ENCODE results near the gene SPDYE4. TPM values are rescaled to one million over a fixed set of nuclear protein-coding genes. Genes with fewer than 3 reads are reported as not detected.

Gene SPDYE4
- total RNA-seq, 1 donor from 2014 or later = not detected

DNA sequence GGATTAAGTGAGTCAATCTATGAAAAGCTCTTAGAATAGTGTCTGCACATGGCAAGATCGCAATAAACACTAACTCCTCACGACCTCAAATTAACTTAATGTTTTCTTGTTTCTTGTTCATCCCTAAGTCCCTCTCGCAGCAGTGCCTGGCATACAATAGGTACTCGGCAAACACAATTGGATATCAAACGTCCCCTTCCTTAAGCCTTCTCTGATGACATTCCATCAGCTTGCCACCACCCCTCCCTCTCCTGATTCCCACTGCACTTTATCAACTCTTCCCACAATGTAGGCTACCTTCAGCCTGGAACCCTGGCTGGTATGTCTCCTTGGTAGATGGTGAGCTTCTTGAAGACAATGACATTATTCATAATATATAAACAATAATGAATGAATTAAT is 47.1 kb downstream of the SPDYE4 start:
- Histone ChIP-seq H3K4me3 (ENCODE audit: insufficient read depth, low read depth, low read length) (no peak overlapping the region), H2AFZ (ENCODE audit: low read depth, low read length) (no peak overlapping the region), H3K36me3 (ENCODE audit: insufficient read depth, low read length) (no peaks in the 10 kb centered on the region), H4K20me1 (ENCODE audit: insufficient read depth, low read length) (no peaks in the 10 kb centered on the region), H3K9me3 (ENCODE audit: insufficient read depth, low read depth, low read length) (no peaks in the 10 kb centered on the region), H3K27me3 (ENCODE audit: insufficient read depth, low read length) (no peaks in the 10 kb centered on the region), H3K4me2 (ENCODE audit: low read length) (no peak overlapping the region), H3K27ac (ENCODE audit: low read depth, low read length) (no peak overlapping the region), H3K9ac (ENCODE audit: low read length) (no peak overlapping the region), H3K79me2 (ENCODE audit: insufficient read depth, low read length) (no peaks in the 10 kb centered on the region), H3K4me1 (ENCODE audit: insufficient read depth, low read length) (no peaks in the 10 kb centered on the region)
- DNase-seq (ENCODE audit: low read depth) (no peak), FAIRE-seq (no peak)
- Mint-ChIP-seq H3K4me1 (ENCODE audit: low read depth, unreplicated experiment) (peaks cover 8% of the 10 kb centered on the region), H3K27me3 (ENCODE audit: low read depth, unreplicated experiment) (peaks cover 12% of the 10 kb centered on the region), H3K36me3 (ENCODE audit: low read depth, unreplicated experiment) (peaks cover 4% of the 10 kb centered on the region), H3K9me3 (ENCODE audit: unreplicated experiment) (peaks cover 9% of the 10 kb centered on the region), H3K4me3 (ENCODE audit: unreplicated experiment) (no peak overlapping the region), H3K27ac (ENCODE audit: unreplicated experiment) (no peak overlapping the region)
- TF ChIP-seq EZH2 (IDR thresholded peaks at IDR 0.05; ENCODE audit: insufficient read depth, low read length) = no peak
- TF ChIP-seq, protein P1, sequence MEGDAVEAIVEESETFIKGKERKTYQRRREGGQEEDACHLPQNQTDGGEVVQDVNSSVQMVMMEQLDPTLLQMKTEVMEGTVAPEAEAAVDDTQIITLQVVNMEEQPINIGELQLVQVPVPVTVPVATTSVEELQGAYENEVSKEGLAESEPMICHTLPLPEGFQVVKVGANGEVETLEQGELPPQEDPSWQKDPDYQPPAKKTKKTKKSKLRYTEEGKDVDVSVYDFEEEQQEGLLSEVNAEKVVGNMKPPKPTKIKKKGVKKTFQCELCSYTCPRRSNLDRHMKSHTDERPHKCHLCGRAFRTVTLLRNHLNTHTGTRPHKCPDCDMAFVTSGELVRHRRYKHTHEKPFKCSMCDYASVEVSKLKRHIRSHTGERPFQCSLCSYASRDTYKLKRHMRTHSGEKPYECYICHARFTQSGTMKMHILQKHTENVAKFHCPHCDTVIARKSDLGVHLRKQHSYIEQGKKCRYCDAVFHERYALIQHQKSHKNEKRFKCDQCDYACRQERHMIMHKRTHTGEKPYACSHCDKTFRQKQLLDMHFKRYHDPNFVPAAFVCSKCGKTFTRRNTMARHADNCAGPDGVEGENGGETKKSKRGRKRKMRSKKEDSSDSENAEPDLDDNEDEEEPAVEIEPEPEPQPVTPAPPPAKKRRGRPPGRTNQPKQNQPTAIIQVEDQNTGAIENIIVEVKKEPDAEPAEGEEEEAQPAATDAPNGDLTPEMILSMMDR (IDR thresholded peaks at IDR 0.05; ENCODE audit: insufficient read depth, low read depth, low read length) = no peak

DNA sequence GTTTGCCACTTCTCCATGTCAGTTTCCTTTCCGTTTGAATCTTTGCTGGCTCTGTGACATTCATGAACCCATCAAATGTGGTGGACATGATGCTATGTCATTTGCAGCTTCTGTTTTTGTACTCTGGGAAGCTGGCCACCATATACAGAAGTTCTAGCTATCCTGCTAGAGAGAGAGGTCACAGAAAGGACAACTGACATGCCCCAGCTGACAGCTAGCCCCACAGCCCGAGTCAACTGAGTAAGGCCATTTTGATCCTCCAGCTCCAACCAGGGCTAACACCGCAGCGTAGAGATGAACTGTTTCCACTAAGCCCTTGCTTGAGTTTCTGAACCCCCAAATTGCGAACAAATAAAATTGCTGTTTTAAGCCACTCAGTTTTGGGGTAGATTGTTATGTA is 47.5 kb downstream of the SPDYE4 start:
- Histone ChIP-seq H3K36me3 (ENCODE audit: insufficient read depth, low read length) (no peaks in the 10 kb centered on the region), H3K27me3 (ENCODE audit: insufficient read depth, low read length) (no peaks in the 10 kb centered on the region), H3K79me2 (ENCODE audit: insufficient read depth, low read length) (no peaks in the 10 kb centered on the region), H3K4me3 (ENCODE audit: insufficient read depth, low read depth, low read length) (no peak overlapping the region), H3K9me3 (ENCODE audit: insufficient read depth, low read depth, low read length) (no peaks in the 10 kb centered on the region), H3K27ac (ENCODE audit: low read depth, low read length) (no peak overlapping the region), H3K4me1 (ENCODE audit: insufficient read depth, low read length) (no peaks in the 10 kb centered on the region), H4K20me1 (ENCODE audit: insufficient read depth, low read length) (no peaks in the 10 kb centered on the region), H3K9ac (ENCODE audit: low read length) (no peak overlapping the region), H2AFZ (ENCODE audit: low read depth, low read length) (no peak overlapping the region), H3K4me2 (ENCODE audit: low read length) (no peak overlapping the region)
- FAIRE-seq = no peak
- Mint-ChIP-seq H3K27ac (ENCODE audit: unreplicated experiment) (no peak overlapping the region), H3K27me3 (ENCODE audit: low read depth, unreplicated experiment) (peaks cover 15% of the 10 kb centered on the region), H3K36me3 (ENCODE audit: low read depth, unreplicated experiment) (peaks cover 4% of the 10 kb centered on the region), H3K9me3 (ENCODE audit: unreplicated experiment) (peaks cover 9% of the 10 kb centered on the region), H3K4me1 (ENCODE audit: low read depth, unreplicated experiment) (peaks cover 8% of the 10 kb centered on the region), H3K4me3 (ENCODE audit: unreplicated experiment) (no peak overlapping the region)
- no peak for DNase-seq (ENCODE audit: low read depth)
- TF ChIP-seq EZH2 (IDR thresholded peaks at IDR 0.05; ENCODE audit: insufficient read depth, low read length) = no peak
- TF ChIP-seq, protein P1 (IDR thresholded peaks at IDR 0.05; ENCODE audit: insufficient read depth, low read depth, low read length) = no peak

DNA sequence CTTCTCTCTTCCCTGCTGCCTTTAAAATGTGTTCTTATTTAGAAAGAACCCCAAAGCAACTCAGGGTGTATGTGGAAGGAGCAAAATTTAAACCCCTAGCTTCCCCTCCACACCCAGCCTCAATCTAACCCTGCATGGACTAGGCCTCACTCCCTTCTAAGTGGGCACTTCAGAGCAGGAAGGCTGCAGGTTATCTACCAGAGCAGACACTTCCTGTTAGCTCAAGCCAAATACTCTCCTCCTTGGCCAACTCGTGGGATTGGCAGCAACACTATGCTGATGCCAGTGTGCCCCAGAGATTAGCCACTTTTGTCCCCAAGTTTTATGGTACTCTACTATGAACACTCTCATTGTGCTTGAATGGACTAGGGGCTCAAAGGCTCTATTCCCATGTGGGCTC is 49.3 kb downstream of the SPDYE4 start:
- DNase-seq (ENCODE audit: low read depth) = no peak
- Mint-ChIP-seq H3K4me3 (ENCODE audit: unreplicated experiment) (no peak overlapping the region), H3K27me3 (ENCODE audit: low read depth, unreplicated experiment) (peaks cover 20% of the 10 kb centered on the region), H3K4me1 (ENCODE audit: low read depth, unreplicated experiment) (peaks cover 8% of the 10 kb centered on the region), H3K9me3 (ENCODE audit: unreplicated experiment) (peaks cover 9% of the 10 kb centered on the region), H3K27ac (ENCODE audit: unreplicated experiment) (peak overlapping the region; percentile 5), H3K36me3 (ENCODE audit: low read depth, unreplicated experiment) (peaks cover 4% of the 10 kb centered on the region)
- Histone ChIP-seq H3K4me3 (ENCODE audit: insufficient read depth, low read depth, low read length) (no peak overlapping the region), H3K4me1 (ENCODE audit: insufficient read depth, low read length) (no peaks in the 10 kb centered on the region), H4K20me1 (ENCODE audit: insufficient read depth, low read length) (no peaks in the 10 kb centered on the region), H3K27me3 (ENCODE audit: insufficient read depth, low read length) (no peaks in the 10 kb centered on the region), H3K4me2 (ENCODE audit: low read length) (no peak overlapping the region), H3K27ac (ENCODE audit: low read depth, low read length) (no peak overlapping the region), H3K9ac (ENCODE audit: low read length) (no peak overlapping the region), H2AFZ (ENCODE audit: low read depth, low read length) (no peak overlapping the region), H3K36me3 (ENCODE audit: insufficient read depth, low read length) (no peaks in the 10 kb centered on the region), H3K9me3 (ENCODE audit: insufficient read depth, low read depth, low read length) (no peaks in the 10 kb centered on the region), H3K79me2 (ENCODE audit: insufficient read depth, low read length) (no peaks in the 10 kb centered on the region)
- no peak for FAIRE-seq
- no peak for TF ChIP-seq EZH2 (IDR thresholded peaks at IDR 0.05; ENCODE audit: insufficient read depth, low read length)
- TF ChIP-seq, protein P1 (IDR thresholded peaks at IDR 0.05; ENCODE audit: insufficient read depth, low read depth, low read length) = no peak

All from astrocyte (in vitro differentiated cells and primary cell).